ENCODE results near the gene ALOX12B. TPM values are rescaled to one million over a fixed set of nuclear protein-coding genes. Genes with fewer than 3 reads are reported as not detected.
"Not testable (repeated sequence)": the region's sequence is repeated elsewhere in the genome, so short reads cannot be mapped to it uniquely, and the experiment has no call there.

Gene ALOX12B
- total and polyA plus RNA-seq, 2 donors (not counting 1 experiment from before 2014, with no cell fraction given), result 0.57 to 0.69 TPM

DNA sequence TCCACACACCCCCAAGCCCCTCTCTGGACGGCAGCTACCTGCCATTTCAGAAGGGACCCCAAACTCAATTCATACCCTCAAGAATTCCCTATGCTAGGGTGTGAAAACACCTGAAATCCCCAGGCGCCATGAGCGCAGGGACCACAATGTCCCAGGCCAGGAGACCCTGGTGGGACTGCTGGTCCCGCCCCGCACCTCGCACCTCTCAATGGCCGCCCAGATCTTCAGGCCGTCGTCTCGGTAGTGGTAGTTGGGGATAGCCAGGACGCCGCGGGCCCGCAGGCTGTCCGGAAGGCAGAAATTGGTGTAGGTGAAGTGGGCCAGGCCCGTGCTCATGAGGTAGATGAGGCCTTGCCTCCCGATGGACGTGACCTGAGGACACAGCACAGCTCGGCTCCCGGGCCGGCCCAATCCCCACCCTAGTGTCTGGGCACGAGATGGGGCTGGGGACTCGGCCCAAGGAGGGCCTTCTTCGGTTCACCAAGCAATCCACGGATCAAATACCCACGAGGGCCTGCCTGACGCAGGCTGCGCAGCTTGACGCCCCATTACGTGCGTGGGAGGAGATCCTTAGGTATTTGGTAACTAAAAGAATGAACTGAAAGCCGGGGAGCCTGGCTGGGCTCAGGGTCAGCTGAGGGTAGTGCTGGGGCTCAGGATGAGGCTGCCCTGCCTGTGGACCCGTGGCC, 21.6 kb upstream of the ALOX12B start:
- WGBS (ENCODE audit: insufficient coverage), result 95% methylated on average over 32 of the region's 33 CpGs
- intact Hi-C loops (cut with micrococcal nuclease), result no loop called here
- H3K9ac ChIP-seq (ENCODE audit: low read length), result no peak overlapping the region
- H3K27ac ChIP-seq (ENCODE audit: low read length in 2 of 2), result no peak overlapping the region
- peaks cover 10 to 11% of the 10 kb centered on the region in 2 donors for H3K4me1 ChIP-seq (ENCODE audit: control insufficient read depth in 2 of 2, insufficient read depth in 2 of 2, low read length in 2 of 2)
- peaks cover 10% of the 10 kb centered on the region for H3K4me1 Mint-ChIP-seq
- H2AFZ ChIP-seq (ENCODE audit: insufficient read depth, low read depth, low read length, poor library complexity, severe bottlenecking), result no peak overlapping the region
- ATAC-seq (ENCODE audit: low read depth) (no peak), DNase-seq (no peak)
- no peaks in the 10 kb centered on the region for H3K36me3 ChIP-seq (replicated peaks in 1 of 2; ENCODE audit: control extremely low read depth in 1 of 2, control insufficient read depth in 1 of 2, extremely low read depth in 1 of 2, insufficient read depth in 2 of 2, low read length in 1 of 2)
- peak overlapping the region; percentile 19 for H3K4me3 Mint-ChIP-seq
- TF ChIP-seq, protein P1, sequence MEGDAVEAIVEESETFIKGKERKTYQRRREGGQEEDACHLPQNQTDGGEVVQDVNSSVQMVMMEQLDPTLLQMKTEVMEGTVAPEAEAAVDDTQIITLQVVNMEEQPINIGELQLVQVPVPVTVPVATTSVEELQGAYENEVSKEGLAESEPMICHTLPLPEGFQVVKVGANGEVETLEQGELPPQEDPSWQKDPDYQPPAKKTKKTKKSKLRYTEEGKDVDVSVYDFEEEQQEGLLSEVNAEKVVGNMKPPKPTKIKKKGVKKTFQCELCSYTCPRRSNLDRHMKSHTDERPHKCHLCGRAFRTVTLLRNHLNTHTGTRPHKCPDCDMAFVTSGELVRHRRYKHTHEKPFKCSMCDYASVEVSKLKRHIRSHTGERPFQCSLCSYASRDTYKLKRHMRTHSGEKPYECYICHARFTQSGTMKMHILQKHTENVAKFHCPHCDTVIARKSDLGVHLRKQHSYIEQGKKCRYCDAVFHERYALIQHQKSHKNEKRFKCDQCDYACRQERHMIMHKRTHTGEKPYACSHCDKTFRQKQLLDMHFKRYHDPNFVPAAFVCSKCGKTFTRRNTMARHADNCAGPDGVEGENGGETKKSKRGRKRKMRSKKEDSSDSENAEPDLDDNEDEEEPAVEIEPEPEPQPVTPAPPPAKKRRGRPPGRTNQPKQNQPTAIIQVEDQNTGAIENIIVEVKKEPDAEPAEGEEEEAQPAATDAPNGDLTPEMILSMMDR (IDR thresholded peaks at IDR 0.05), result no peak
- TF ChIP-seq EZH2 (IDR thresholded peaks at IDR 0.05; ENCODE audit: borderline replicate concordance, insufficient read depth, low read depth, low read length, poor library complexity, severe bottlenecking), result no peak
- no peaks in the 10 kb centered on the region for H3K9me3 Mint-ChIP-seq (ENCODE audit: insufficient read depth)
- H3K27me3 ChIP-seq (replicated peaks in 1 of 4; ENCODE audit: control extremely low read depth in 1 of 4, control insufficient read depth in 3 of 4, insufficient read depth in 4 of 4, low read length in 3 of 4), result peaks cover 0 to 44% (median 26%) of the 10 kb centered on the region in 4 experiments
- H3K27ac Mint-ChIP-seq, result no peak overlapping the region
- H3K79me2 ChIP-seq (ENCODE audit: control insufficient read depth, insufficient read depth, low read length), result no peaks in the 10 kb centered on the region
- H4K20me1 ChIP-seq (ENCODE audit: control insufficient read depth, insufficient read depth, low read length, poor library complexity, severe bottlenecking), result no peaks in the 10 kb centered on the region
- H3K27me3 Mint-ChIP-seq, result peaks cover 29% of the 10 kb centered on the region
- no peak overlapping the region for H3K4me3 ChIP-seq (ENCODE audit: control extremely low read depth in 1 of 5, extremely low read depth in 1 of 5, insufficient read depth in 1 of 5, low read depth in 2 of 5, low read length in 4 of 5)
- peaks cover 0 to 5% (median 0%) of the 10 kb centered on the region in 3 donors for H3K9me3 ChIP-seq (ENCODE audit: control extremely low read depth in 1 of 3, control insufficient read depth in 2 of 3, insufficient read depth in 1 of 3, low read length in 2 of 3)
- ChIA-PET POLR2A (interaction anchor here (1.0 kb wide), 1 partner anchor 35 kb away, joined by 3 read pairs; no protein-coding TSS in a partner anchor), CTCF (interaction anchor here (0.9 to 20.5 kb wide), 11 partner anchors 8 to 52 kb away, joined by 3 to 360 read pairs (median 15); no protein-coding TSS in a partner anchor)
- no peak overlapping the region for H3K4me2 ChIP-seq (replicated peaks; ENCODE audit: low read depth, low read length, poor library complexity, severe bottlenecking)

DNA sequence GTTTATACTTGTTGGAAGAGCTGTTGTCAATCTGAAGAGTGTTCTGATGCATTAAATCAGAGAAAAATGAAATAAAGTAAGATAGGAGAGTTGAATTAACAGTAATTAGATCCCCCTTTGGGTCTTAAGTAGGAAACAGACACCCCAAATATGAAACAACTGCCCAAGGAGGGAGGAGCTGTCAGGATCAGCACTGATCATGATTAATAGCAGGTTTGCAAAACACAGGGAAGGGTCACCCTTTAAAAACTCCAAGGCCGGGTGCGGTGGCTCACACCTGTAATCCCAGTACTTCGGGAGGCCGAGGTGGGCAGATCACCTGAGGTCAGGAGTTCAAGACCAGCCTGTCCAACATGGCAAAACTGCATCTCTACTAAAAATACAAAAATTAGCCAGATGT, 19.5 kb upstream of the ALOX12B start:
- H3K4me1 ChIP-seq (ENCODE audit: control insufficient read depth in 2 of 2, insufficient read depth in 2 of 2, low read length in 2 of 2), result peaks cover 10 to 11% of the 10 kb centered on the region in 2 donors
- WGBS (ENCODE audit: insufficient coverage), result 100% methylated on average over 2 of the region's 4 CpGs

More for the DNA sequence above, 19.5 kb upstream of the ALOX12B start:
- H3K36me3 ChIP-seq (replicated peaks in 1 of 2; ENCODE audit: control extremely low read depth in 1 of 2, control insufficient read depth in 1 of 2, extremely low read depth in 1 of 2, insufficient read depth in 2 of 2, low read length in 1 of 2); H3K79me2 ChIP-seq (ENCODE audit: control insufficient read depth, insufficient read depth, low read length); H3K9me3 Mint-ChIP-seq (ENCODE audit: insufficient read depth); H3K4me3 Mint-ChIP-seq; intact Hi-C loops (cut with micrococcal nuclease); H3K9me3 ChIP-seq (ENCODE audit: control extremely low read depth in 1 of 3, control insufficient read depth in 2 of 3, insufficient read depth in 1 of 3, low read length in 2 of 3); POLR2A ChIA-PET; H3K4me3 ChIP-seq (ENCODE audit: control extremely low read depth in 1 of 5, extremely low read depth in 1 of 5, insufficient read depth in 1 of 5, low read depth in 2 of 5, low read length in 4 of 5); DNase-seq; H2AFZ ChIP-seq (ENCODE audit: insufficient read depth, low read depth, low read length, poor library complexity, severe bottlenecking); H3K27ac Mint-ChIP-seq; ATAC-seq (ENCODE audit: low read depth); H3K4me2 ChIP-seq (replicated peaks; ENCODE audit: low read depth, low read length, poor library complexity, severe bottlenecking); H3K9ac ChIP-seq (ENCODE audit: low read length); H3K27ac ChIP-seq (ENCODE audit: low read length in 2 of 2); H4K20me1 ChIP-seq (ENCODE audit: control insufficient read depth, insufficient read depth, low read length, poor library complexity, severe bottlenecking); H3K4me1 Mint-ChIP-seq: not testable (repeated sequence)
- peaks cover 14% of the 10 kb centered on the region for H3K27me3 Mint-ChIP-seq
- H3K27me3 ChIP-seq (replicated peaks in 1 of 4; ENCODE audit: control extremely low read depth in 1 of 4, control insufficient read depth in 3 of 4, insufficient read depth in 4 of 4, low read length in 3 of 4), result peaks cover 0 to 27% (median 13%) of the 10 kb centered on the region in 4 experiments
- CTCF ChIA-PET, result interaction anchor here (0.8 to 20.5 kb wide), 5 partner anchors 14 to 47 kb away, joined by 3 to 360 read pairs (median 3); no protein-coding TSS in a partner anchor

Measured in B cell (primary cell).